DOHH2 (cell line): ENCODE measurements around the gene CERS6.
"Not testable (repeated sequence)": the region's sequence is repeated elsewhere in the genome, so short reads cannot be mapped to it uniquely, and the experiment has no call there.

Experiments
- CTCF ChIP-seq: fragments of 200-600 bp; sonication (generic); IDR thresholded peaks from one replicate; pipeline ENCODE4 v1.5.1; 2014; ENCODE audit warnings: antibody characterized with exemption, mild to moderate bottlenecking, low read depth, low read length; ENCODE audit not compliant: poor library complexity, severe bottlenecking
- EZH2phosphoT487 ChIP-seq: fragments of 200-600 bp; sonication (generic); IDR thresholded peaks from 2 replicates; pipeline ENCODE4 v1.6.1; 2017; ENCODE audit warnings: borderline replicate concordance, mild to moderate bottlenecking, antibody characterized with exemption, low read length, moderate library complexity, mixed read lengths

GRCh38 chr2:168657378-168657777 lies 201.3 kb downstream of the CERS6 start:
- not testable (repeated sequence) for TF ChIP-seq CTCF, EZH2phosphoT487
